Activated CD4-positive, alpha-beta T cell treated with anti-CD3 and anti-CD28 coated beads, Interleukin-2, amount 10 ng/mL, durations not matched to agents 24 days and 14 days (primary cell): Measurements from ENCODE around the gene RNF150. TPM values are rescaled to one million over a fixed set of nuclear protein-coding genes. Genes with fewer than 3 reads are reported as not detected.

Source experiments
- DNase-seq: peaks from one replicate; pipeline ENCODE4 v3.0.0; 2022
- H3K27ac Mint-ChIP-seq: one replicate; pipeline ENCODE4 v1.8.0; 2022; ENCODE audit warnings: mild to moderate bottlenecking, mixed read lengths
- H3K27me3 Mint-ChIP-seq: one replicate; pipeline ENCODE4 v1.8.0; 2022; ENCODE audit warnings: mixed read lengths
- H3K36me3 Mint-ChIP-seq: one replicate; pipeline ENCODE4 v1.8.0; 2022; ENCODE audit warnings: low read depth, mild to moderate bottlenecking, mixed read lengths
- H3K4me1 Mint-ChIP-seq: one replicate; pipeline ENCODE4 v1.8.0; 2021; ENCODE audit warnings: mixed read lengths
- H3K4me3 Mint-ChIP-seq: one replicate; pipeline ENCODE4 v1.8.0; 2022; ENCODE audit warnings: mild to moderate bottlenecking, moderate library complexity, mixed read lengths
- H3K9me3 Mint-ChIP-seq: one replicate; pipeline ENCODE4 v1.8.0; 2021; ENCODE audit warnings: mixed read lengths
- intact Hi-C: fragments of 100-400 bp; cut with micrococcal nuclease; formaldehyde crosslinking; loops from one replicate; pipeline ENCODE4 v1.15.1; 2023
- total RNA-seq: library from RNA; stranded (reverse); gene quantifications from 2 replicates; pipeline ENCODE4 v1.2.3, GENCODE V29; 2022

Gene RNF150
- total RNA-seq, 1 donor from 2014 or later, result not detected

DNA sequence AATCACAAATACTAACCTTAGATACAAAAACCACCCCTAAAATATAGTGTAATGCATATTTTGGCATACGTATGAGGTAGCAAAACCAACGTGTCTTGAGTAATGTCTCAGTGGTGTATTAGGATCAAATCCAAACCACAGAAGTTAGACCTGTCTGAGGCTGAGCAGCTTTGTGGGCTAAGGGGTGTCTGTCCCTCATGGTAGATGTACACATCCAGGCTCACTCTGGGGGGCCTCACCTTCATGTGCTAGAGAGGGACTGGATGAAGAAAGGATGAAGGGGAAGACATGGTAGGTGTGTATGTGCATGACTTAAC lies 189.1 kb downstream of the RNF150 start:
- Mint-ChIP-seq H3K4me1 (no peaks in the 10 kb centered on the region), H3K4me3 (no peak overlapping the region), H3K27ac (no peak overlapping the region), H3K27me3 (no peaks in the 10 kb centered on the region), H3K36me3 (no peaks in the 10 kb centered on the region), H3K9me3 (no peaks in the 10 kb centered on the region)
- intact Hi-C loops, result no loop called here
- peak; percentile 12 for DNase-seq

DNA sequence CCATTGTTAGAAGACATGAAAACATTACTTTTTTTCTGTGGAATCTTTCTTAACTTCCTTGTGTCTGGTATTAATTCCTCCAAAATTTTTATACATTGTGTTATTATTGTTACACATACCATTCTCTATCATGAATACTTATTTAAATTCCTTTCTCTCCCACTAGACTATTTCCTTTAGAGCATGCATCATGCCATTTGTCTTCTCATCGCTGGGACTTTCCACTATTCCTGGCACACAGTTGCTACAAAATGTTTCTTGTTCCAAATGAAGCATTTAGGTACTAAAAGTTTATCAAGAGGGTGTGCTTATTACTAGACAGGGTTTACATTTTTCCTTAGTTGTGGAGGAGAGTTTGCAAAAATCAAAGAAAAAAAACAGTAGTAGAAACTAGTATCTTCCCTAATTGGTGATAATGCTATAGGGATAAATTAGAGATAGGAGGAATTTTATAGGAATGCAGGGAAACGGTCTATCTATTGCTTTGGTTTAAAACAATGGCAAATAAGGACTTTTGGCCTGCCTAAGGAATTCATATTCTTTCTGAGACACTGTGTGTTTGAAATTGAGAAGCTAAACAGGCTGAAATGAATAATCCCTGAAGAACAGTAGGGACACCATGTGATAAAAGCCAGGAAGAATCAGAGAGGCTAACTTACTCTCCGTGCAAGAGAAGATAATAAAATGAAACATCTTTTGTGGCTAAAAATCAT lies 189.6 kb downstream of the RNF150 start:
- Mint-ChIP-seq H3K36me3 (no peaks in the 10 kb centered on the region), H3K9me3 (no peaks in the 10 kb centered on the region), H3K4me1 (no peaks in the 10 kb centered on the region), H3K27ac (no peak overlapping the region), H3K4me3 (no peak overlapping the region), H3K27me3 (no peaks in the 10 kb centered on the region)
- intact Hi-C loops, result no loop called here
- peak; percentile 1 for DNase-seq

DNA sequence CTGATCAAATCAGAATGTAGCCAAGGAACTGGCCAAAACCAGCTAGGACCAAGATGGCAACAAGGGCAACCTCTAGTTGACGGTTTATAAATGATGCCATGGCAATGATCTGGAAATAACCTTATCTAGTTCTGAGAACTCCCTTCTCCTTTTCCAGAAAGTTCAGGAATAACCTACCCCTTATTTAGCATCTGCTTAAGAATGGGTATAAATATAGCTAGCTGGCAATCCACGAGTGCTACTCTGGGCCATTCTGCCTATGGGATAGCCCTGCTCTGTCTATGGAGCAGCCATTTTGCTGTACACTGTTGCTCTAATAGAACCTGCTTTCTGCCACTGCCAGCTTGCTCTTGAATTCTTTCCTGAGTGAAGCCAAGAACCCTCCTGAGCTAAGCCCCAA lies 192.7 kb downstream of the RNF150 start:
- no peak for DNase-seq
- intact Hi-C loops, result no loop called here
- Mint-ChIP-seq H3K4me3 (no peak overlapping the region), H3K4me1 (no peaks in the 10 kb centered on the region), H3K27me3 (no peaks in the 10 kb centered on the region), H3K27ac (no peak overlapping the region), H3K36me3 (no peaks in the 10 kb centered on the region), H3K9me3 (no peaks in the 10 kb centered on the region)

DNA sequence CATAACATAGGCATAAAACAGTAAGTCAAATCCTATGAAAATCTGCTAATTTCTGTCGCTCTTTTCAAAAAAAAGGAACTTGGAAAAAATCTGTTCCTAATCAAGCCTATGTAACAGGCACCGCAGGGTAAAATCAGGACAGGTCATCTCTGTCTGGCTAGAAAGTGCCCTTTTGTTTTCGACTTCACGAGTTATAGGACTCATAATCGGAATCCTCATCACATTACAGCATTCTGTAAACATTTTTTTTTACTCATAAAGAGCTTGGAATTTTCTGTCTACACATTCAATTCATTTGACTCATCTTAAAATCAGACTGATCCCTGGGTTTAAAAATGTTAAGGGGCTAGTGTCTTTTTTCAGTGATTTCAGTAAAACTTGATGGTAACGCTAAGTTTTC lies 195.4 kb downstream of the RNF150 start:
- Mint-ChIP-seq H3K27me3 (no peaks in the 10 kb centered on the region), H3K9me3 (no peaks in the 10 kb centered on the region), H3K36me3 (no peaks in the 10 kb centered on the region), H3K27ac (no peak overlapping the region), H3K4me3 (no peak overlapping the region), H3K4me1 (no peaks in the 10 kb centered on the region)
- intact Hi-C loops, result no loop called here
- no peak for DNase-seq

DNA sequence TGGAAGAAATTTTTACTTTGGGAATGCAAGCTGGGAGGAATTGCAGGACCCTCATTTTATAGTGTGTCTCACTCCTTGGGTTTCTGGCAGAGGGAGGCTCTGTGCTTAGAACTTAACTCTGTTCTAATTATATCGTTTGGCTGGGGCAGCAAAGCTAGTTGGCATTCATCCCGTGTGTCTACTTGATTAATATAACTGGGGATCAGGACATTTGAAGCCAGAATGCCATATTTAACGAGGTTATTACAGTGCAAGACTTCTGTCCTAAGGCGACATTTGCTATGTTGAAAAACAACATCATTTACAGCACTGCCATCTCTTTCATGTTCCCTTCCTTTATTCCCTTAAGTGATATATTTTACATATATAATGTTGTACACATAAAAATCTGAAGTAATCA lies 198.0 kb downstream of the RNF150 start:
- Mint-ChIP-seq H3K4me1 (no peaks in the 10 kb centered on the region), H3K36me3 (no peaks in the 10 kb centered on the region), H3K27me3 (peaks cover 8% of the 10 kb centered on the region), H3K4me3 (no peak overlapping the region), H3K9me3 (no peaks in the 10 kb centered on the region), H3K27ac (no peak overlapping the region)
- no peak for DNase-seq
- intact Hi-C loops, result no loop called here

DNA sequence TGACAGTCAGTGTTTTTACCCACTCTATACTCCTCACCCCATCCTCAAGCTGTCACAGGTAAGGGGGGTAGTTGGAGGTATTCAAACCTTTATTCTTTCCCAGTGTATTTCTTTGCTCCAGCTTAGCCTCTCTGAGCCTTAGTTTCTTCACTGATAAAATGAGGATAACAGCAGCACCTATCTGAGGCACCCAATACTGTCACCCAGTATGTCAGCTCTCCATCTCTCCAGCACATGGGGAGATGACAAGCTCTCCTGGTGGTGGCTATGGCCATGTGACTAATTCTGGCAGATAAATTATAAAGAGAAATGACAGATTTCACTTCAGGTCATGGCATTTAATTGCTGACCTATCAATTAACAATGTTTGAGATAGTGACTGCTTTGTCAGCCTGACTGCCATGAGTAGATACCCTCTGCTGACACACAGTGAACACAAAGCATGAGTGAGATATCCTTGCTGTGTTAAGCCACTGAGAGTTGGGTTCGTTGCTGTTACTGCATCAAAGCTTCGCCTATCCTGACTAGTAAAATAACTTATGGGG lies 200.7 kb downstream of the RNF150 start:
- peak; percentile 11 for DNase-seq
- Mint-ChIP-seq H3K27me3 (peaks cover 8% of the 10 kb centered on the region), H3K36me3 (no peaks in the 10 kb centered on the region), H3K4me1 (no peaks in the 10 kb centered on the region), H3K9me3 (no peaks in the 10 kb centered on the region), H3K4me3 (no peak overlapping the region), H3K27ac (no peak overlapping the region)
- intact Hi-C loops, result no loop called here

DNA sequence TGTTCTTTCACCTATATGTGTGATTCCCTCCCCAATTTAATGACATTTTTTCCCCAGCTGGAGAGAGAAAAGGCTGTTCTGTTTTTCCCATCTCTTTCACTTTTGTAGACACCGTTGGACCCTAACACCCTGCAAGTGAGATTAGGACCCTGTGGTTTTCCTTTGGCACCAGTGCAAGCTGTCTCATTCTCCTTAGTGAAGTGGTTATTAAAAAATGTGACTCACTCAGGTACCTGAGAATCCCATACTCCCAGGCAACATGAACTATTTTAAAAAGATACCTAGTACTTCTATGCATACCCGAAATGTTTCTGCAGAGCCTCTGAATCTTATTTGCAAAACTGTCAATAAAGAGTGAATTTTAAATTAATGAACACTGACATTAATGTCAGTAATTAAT lies 201.4 kb downstream of the RNF150 start:
- Mint-ChIP-seq H3K27me3 (peaks cover 8% of the 10 kb centered on the region), H3K36me3 (no peaks in the 10 kb centered on the region), H3K4me3 (no peak overlapping the region), H3K27ac (no peak overlapping the region), H3K9me3 (no peaks in the 10 kb centered on the region), H3K4me1 (no peaks in the 10 kb centered on the region)
- no peak for DNase-seq
- intact Hi-C loops, result no loop called here

DNA sequence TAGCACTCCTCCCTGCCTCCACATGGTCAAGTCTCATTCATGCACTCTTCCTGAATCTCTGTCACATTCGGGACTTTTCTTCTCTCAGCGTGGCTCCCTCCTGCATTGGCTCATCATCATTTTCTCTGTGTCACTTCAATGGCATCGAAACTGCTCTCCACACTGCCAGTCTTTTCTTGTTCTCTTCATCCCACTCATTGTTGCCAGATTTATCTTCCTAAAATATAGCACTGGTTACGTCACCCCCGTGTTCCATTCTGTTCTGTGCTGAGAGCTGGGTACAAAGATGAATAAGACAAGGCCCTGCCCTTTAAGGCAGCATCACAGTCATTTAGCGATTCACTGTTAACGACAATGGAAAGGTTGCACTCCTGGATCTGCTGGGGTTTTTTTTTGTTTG lies 202.7 kb downstream of the RNF150 start:
- DNase-seq, result no peak
- Mint-ChIP-seq H3K27ac (no peak overlapping the region), H3K4me3 (no peak overlapping the region), H3K9me3 (no peaks in the 10 kb centered on the region), H3K4me1 (no peaks in the 10 kb centered on the region), H3K36me3 (no peaks in the 10 kb centered on the region), H3K27me3 (peaks cover 8% of the 10 kb centered on the region)
- intact Hi-C loops, result no loop called here

DNA sequence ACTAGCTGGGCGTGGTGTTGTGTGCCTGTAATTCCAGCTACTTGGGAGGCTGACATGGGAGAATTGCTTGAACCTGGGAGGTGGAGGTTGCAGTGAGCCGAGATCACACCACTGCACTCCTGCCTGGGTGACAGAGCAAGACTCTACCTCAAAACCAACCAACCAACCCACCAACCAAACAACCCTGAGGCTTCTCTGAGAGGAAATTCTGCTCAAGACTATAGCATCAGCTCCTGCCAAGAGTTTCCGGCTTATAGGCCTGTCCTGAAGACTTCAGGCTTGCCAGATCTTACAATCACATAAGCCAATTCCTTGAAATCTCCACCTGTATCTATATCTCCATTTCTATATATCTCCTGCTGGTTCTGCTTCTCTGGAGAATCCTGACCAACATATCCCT lies 203.3 kb downstream of the RNF150 start:
- H3K4me3 Mint-ChIP-seq, result no peak overlapping the region
- H3K27ac Mint-ChIP-seq, result no peak overlapping the region
- no peak for DNase-seq
- no peaks in the 10 kb centered on the region for H3K4me1 Mint-ChIP-seq
- H3K27me3 Mint-ChIP-seq, result peaks cover 8% of the 10 kb centered on the region
- no peaks in the 10 kb centered on the region for H3K9me3 Mint-ChIP-seq
- no peaks in the 10 kb centered on the region for H3K36me3 Mint-ChIP-seq
- intact Hi-C loops, result no loop called here

DNA sequence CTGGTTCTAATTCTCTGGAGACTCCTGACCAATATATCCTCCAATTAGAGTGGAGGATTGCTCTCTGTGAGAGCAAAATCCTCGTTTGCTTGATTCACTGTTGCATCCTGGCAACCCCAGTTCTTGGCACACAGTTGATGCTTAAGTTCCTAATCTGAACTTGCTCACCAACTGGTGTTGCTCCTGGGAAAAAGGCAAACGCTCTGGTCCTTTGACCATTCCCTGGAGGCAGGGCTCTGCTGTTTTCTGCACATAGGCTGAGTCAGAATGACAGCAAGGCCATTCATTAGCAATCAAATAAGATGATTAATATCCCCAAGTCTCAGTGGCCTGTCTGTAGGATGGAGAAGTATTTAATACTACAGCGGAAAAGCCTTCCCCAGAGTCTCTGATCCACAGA lies 204.4 kb downstream of the RNF150 start:
- no peak overlapping the region for H3K4me3 Mint-ChIP-seq

DNA sequence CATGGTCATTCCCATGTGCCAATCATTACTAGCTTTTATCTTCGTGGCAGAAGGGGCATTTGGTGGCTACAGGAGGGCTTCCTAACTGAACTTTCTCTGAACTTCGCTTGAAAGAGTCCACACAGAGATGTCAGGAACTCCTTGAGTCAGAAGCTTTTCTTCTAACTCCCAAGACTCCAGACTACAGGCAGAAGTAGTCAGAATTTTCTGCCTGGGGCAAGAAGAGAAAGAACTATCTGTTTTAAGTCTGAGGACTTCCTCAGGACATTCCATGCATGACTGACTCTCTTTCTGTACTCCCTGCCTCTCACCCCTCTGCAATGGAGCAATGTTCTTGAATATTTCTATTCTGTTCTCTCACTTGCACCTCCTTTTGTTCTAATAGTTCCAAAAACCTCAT lies 206.6 kb downstream of the RNF150 start:
- Mint-ChIP-seq H3K36me3 (no peaks in the 10 kb centered on the region), H3K9me3 (no peaks in the 10 kb centered on the region), H3K4me1 (no peaks in the 10 kb centered on the region), H3K27ac (no peak overlapping the region), H3K4me3 (no peak overlapping the region), H3K27me3 (peaks cover 3% of the 10 kb centered on the region)
- no peak for DNase-seq
- intact Hi-C loops, result no loop called here

More for the DNA sequence above, 204.4 kb downstream of the RNF150 start:
- Mint-ChIP-seq H3K9me3 (no peaks in the 10 kb centered on the region), H3K27ac (no peak overlapping the region), H3K27me3 (peaks cover 8% of the 10 kb centered on the region), H3K36me3 (no peaks in the 10 kb centered on the region), H3K4me1 (no peaks in the 10 kb centered on the region)
- intact Hi-C loops, result no loop called here
- DNase-seq, result no peak

DNA sequence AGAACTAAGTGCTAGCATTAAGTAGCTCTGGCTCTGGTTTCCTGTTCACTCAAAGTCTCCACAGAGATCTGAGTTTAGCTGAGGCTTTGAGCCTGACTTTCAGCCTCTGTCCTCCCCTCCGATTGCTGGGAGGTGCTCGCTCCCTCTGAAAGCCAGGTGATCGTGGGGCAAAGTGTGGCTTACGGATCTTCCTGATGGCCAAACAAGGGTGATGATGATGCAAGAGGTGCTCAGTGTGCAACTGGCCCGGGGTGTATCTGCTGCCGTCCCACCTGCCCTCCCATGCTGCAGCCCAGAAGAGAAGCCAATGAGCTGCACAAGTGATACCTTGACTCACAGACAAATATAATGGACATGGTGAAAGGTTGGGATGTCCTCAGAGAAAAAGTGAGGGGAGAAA lies 207.9 kb downstream of the RNF150 start:
- H3K9me3 Mint-ChIP-seq, result no peaks in the 10 kb centered on the region
- intact Hi-C loops, result no loop called here
- H3K27me3 Mint-ChIP-seq, result no peaks in the 10 kb centered on the region
- DNase-seq, result no peak
- H3K27ac Mint-ChIP-seq, result no peak overlapping the region
- no peaks in the 10 kb centered on the region for H3K4me1 Mint-ChIP-seq
- H3K36me3 Mint-ChIP-seq, result no peaks in the 10 kb centered on the region
- no peak overlapping the region for H3K4me3 Mint-ChIP-seq

DNA sequence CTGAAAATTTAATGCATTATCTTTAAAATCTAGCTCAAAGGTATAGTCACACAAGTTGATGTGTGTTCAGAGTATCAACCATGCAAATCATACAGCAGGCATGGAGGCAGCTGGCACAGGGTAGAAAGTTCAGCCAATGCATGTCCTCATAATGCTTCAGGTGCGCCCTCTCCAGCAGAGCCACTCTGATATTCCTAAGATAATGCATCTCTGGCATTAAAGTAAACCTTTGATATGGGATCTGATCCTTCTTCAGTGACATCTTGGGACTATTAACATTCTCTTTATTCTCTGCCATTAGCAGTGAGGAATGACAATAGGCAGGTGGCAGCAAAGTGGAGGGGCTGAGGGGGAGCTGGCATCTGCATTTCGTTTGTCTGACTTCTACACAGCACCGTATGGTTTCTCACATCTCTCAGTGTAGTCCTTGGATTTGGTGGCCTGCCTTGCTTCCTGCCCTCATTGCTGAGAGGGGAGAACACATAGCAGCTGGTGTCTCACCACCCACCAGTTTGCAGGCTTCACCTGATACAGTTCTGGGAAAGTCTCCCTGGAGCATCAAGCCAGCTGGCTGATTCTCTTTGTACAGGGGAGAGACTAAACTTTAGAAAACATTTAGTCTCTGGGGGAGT lies 208.4 kb downstream of the RNF150 start:
- H3K9me3 Mint-ChIP-seq, result no peaks in the 10 kb centered on the region
- intact Hi-C loops, result no loop called here
- H3K4me3 Mint-ChIP-seq, result no peak overlapping the region
- no peaks in the 10 kb centered on the region for H3K27me3 Mint-ChIP-seq
- no peak overlapping the region for H3K27ac Mint-ChIP-seq
- DNase-seq, result no peak
- no peaks in the 10 kb centered on the region for H3K36me3 Mint-ChIP-seq
- H3K4me1 Mint-ChIP-seq, result no peaks in the 10 kb centered on the region

DNA sequence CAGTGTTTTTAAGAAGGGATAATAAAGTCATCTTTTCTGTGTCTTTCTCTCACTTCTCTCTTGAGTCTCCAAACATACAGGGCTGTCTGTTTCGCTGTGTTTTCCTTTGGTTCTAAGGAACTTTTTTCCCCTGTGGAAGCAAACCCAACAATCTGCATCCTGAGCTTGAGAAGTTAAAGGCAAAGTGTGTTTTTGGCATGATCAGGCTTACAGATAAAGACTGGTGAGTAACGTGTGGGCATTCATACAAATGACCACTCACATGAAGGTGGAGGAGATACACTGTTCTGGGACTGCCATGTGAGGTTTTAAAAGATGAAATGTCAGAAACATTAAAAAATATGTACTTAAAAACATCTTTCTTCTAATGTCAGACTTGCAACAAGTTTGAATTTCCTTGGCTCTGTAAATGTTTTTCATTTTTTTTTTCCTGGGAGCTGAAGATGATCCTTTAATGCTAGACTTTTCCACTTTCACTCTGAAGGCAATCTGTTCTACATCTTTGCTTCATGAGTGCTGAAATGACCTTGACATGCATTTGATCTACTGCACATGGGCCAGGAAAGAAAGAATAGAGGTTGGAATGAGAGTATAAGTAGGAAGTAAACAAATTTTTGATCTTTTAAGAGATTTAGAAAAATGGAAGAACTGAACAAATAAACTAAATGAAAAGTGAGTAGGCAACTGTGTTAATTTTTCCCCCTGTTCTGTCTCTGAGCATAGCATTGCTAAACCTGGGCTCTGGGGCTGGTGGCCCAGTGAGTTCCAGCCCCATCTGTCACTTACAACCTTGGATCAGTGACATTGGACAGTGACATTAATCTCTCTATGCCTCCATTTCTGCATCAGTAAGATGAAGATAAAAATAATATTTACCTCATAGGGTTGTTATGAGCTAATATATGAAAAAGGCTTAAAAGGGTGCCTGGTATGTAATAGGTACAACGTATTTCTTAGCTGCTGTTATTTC lies 226.0 kb downstream of the RNF150 start:
- intact Hi-C loops, result no loop called here

More for the DNA sequence above, 226.0 kb downstream of the RNF150 start:
- Mint-ChIP-seq H3K36me3 (no peaks in the 10 kb centered on the region), H3K27me3 (no peaks in the 10 kb centered on the region), H3K4me1 (no peaks in the 10 kb centered on the region), H3K4me3 (no peak overlapping the region), H3K9me3 (no peaks in the 10 kb centered on the region), H3K27ac (no peak overlapping the region)
- DNase-seq, result no peak
